DMS114 treated with DMSO at 0.1 percent for 48 hours (cell line): ENCODE measurements around the gene DOCK4.

Experiments used
- DNase-seq: peaks from one replicate; lab custom pipeline; 2025; ENCODE audit not compliant: unreplicated experiment; lab: John Stamatoyannopoulos, UW

DOCK4 gene

DNA sequence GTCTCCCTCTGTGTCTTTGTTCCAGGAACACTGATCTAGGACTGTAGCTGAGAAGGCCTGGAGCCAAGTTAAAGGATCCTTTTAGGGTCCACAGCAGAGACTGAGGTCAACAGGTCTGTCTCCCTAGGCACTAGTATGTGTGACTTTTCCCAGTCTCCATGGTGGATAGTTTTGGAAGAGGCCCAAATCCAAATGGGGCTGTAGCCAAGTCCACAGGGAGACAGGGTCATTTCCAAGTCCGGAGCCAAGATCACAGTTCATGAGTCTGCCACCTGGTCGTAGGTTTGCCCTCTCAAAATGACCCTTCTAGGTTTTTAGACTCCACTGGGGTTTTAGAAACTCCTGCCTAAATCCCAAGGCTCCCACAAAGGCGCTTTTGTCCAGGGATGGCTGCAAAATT lies 17.1 kb upstream of the DOCK4 start:
- DNase-seq: no peak

DNA sequence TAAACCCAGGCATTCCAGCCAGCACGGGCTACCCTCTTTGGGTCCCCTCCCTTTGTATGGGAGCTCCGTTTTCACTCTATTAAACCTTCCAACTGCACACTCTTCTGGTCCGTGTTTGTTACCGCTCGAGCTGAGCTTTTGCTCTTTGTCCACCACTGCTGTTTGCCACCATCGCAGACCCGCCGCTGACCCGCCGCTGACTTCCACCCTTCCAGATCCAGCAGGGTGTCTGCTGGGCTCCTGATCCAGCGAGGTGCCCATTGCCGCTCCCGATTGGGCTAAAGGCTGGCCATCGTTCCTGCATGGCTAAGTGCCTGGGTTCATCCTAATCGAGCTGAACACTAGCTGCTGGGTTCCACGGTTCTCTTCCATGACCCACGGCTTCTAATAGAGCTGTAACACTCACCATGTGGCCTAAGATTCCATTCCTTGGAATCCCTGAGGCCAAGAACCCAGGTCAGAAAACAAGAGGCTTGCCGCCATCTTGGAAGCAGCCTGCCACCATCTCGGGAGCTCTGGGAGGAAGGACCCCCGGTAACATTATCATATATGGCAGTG lies 14.8 kb upstream of the DOCK4 start:
- no peak for DNase-seq

DNA sequence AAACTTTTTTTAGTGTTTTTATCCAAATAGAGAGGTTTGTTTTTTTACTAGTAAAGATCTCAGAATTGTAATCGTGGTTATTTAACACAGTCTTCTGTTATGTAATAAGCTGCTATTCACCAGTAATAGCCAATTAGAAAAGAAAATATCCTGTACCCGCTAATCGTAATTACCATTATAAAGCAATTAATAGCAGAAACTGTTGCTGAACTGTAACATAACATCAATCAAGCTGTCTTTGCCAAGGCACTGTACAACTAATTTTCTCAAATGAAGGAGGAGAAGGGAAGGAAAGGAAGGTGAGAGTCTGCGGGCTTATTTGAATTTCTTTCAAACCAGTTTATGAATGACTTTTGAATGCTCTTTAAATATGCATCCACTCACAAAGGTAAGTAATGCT lies 9.6 kb upstream of the DOCK4 start:
- no peak for DNase-seq

DNA sequence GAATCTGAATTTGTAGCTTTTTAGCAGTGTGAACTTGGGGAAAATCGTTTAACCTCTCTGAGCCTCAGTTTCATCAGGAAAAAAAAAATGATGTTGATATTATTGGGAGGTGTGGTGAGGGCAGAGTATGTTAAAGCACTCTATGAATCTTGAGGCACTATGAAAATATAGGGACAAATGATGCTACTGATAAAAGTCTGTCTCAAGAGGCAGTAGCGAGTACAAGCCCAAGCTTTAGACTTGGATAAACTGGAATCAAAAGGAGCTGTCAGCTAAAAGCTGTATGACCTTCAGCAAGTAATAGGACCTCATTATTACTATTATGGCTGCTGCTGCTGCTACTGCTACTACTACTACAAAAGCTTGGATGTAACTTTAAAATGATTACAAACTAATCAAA lies 8.7 kb upstream of the DOCK4 start:
- no peak for DNase-seq

DNA sequence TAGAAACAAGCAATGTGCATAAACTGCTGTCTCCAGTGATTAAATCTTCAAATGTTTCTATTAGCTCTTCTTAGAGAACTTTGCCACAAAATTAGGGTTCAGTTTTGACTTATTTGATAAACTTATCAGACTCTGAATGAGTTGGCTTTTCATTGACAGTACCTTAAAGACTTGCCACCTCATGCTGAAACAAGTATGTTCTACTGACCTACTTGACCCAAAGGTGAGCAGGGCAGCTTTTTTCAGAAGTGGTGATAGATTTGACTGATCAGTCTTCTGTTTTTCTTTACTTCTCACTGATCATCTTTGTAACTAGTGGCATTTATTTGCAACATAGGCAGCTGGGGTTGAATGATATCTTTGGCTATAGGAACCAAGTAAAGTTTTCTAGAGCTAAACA lies 8.1 kb upstream of the DOCK4 start:
- no peak for DNase-seq

DNA sequence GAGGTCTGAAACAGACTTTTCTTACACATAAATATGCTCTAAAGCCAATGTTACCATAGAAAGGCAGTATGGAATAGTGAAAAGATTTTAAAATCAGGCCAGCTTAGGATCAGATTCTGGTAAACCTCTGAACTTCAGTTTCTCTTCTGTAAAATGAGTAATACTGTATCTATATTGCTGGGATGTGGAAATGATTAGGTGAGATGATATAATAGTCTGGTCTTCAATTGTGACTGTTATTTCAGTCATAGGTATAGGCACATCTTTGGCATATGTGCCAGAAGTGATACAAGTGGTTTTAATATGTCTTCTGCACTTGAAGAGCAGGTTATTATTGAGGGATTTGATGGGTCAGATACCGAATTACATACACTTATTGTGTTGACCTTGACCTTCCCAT lies 7.5 kb upstream of the DOCK4 start:
- DNase-seq: no peak

DNA sequence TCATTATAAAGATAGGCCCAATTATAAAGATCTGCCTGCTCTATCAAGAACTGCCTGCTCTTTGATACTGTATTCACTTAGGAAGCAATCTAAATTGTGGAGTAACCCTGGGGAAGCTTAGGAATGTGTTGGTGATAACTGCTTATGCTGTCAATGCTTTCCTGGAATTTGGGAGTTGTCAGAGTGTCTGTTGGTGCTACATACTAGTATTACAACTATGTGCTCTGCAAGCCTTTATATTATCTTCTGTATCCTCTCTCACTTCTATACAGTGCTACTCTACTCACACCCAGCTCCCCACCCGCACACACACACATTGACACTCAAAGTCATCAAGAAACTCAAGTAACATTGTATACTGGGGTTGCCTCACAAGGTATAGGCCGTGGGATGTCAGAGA lies 6.4 kb upstream of the DOCK4 start:
- DNase-seq: no peak

DNA sequence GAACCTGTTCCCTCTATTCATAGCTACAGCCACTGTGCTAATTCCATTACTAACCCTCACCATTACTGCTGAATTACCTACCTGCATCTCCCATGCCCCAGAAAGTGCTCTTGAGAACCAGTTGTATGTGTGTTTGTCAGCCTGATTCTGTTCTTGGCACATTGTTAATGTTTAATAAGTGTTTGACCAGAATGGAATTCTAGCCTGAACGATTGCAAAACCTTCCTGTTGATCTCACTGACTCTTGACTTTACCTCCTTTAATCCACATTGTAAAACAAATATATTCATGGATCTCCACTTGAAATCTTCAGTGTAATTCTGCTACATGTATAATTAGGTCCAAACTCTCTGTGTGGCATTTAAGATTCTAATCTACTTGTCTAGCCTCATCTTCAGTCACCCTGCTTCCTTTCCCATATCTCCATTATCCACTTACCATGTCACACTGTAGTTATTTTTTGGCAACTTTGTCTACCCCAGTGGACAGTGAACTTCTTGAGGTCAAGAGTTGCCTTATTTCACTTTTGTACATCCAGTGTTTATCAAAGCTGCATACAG lies 5.2 kb upstream of the DOCK4 start:
- no peak for DNase-seq

DNA sequence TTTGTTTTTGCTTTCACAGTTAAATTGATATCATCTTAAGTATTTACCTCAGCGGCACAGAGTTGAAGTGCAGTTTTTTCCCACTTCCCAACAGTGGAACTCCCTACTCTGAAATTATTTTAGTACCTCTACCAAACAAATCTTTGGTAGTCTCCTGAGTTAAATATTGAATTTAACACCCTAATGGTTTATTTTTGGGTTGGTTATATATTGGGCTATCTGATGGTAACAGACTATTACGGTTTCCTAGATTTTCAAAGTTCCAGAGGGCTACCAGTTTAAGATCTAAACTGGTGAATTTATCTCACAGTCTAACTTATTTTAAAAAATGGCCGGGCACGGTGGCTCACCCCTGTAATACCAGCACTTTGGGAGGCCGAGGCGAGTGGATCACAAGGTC lies 1.6 kb upstream of the DOCK4 start:
- DNase-seq: no peak

DNA sequence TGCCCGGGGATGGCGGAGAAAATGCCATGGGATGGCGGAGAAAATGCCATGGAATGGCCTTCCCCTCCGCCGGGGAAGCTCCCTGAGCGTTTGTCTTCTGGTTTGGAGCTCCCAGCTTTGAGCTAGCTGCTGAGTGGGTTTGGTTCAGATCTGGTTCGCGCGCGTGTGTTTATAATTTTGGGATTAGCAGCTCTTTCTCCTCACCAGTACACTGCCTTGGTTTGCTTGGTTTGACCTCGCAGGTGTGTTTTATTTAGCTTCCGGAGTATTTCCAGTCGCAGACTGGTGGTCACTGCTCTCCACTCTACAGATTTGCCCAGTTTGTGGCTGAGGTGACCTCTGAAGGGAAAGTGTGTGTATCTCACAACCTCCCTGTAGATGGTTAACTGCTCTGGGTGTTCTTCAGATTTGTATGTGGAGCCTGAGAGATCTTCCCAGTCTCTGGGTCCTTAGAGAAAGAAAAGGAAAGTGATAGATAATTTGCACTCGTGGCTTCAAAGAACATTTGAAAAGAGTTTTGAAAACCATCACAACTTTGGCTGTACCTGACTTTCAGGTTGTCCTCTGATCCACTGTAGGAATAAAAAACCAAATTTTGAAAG lies 893 bp upstream of the DOCK4 start:
- no peak for DNase-seq

DNA sequence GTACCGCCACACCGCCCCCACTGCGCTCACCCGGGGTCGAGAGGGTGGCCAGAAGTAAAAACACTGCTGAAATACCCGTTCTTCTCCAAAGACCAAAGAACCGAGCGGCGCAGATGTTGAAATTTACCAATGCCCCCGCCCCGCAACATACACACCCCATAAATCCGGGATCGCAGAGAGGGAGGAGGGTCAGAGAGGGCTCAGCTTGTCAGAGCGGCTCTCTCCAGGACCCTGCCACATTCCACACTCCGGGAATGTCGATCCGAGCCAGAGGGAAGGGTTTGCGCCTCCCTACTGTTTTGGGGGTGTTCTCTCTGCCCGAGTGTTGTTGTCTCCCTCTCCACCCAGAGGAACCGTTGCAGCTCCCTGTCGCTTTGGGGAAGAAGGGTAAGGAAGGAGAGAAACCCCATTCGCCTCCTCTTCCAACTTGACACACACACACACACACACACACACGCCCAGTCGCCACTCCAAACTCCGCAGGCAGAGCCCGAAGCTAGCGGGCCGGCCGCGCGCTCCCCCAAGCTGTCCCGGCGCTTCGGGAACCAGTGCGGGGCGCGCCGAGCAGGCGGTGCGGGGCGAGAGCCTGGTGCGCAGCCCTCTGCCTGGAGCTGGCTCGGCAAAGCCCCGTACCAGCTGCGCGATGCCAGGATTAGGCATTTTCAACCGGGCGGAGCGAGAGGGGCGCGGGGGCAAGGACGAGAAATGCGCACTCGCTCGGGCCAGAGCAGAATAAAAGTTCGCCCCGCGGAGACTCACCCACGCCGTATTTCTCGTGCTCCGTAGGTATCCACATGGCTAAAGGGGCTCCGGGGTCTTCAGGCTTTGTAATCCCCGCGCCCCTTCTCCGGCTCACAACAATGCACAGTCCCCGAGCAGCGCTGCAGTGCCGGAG lies 609 bp downstream of the DOCK4 start:
- DNase-seq: no peak

DNA sequence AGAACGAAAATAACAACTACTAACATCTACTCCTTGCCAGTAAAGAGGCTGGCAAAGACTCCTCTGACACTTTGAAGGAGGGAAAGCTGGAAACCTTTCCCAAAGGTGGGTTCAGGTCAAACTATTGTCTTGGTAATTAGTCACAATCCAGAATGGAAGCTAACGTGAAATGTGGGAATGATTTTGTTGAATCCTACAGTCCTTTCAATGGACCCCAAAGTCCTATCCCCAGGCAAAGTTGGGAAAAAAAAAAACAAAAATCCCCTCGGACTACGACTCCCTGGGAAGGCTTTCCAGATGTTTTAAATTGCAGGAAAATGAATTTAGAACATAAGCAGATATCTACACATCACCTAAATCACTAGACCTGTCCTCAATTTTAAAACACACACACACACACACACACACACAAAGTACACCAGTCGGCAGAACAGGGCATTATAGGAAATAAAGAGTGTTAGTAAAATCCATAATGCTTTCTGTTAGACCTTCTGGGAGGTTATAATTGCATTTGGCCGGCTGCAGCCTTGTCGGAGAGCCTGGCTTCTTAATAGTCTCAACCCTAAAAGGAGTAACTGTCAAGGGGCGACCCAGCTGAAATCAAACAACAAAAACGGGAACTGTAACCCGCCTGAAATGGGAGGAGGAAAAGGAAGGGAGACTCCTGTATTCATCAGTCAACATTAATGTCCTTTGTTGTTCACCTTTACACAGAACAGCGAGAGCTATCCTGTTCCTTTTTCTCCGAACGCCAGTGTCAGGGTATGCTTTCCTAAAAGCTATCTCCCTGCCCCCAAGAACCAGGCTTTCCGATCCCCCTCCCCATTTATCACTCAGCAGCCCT lies 1.5 kb downstream of the DOCK4 start:
- peak; percentile 10 for DNase-seq

DNA sequence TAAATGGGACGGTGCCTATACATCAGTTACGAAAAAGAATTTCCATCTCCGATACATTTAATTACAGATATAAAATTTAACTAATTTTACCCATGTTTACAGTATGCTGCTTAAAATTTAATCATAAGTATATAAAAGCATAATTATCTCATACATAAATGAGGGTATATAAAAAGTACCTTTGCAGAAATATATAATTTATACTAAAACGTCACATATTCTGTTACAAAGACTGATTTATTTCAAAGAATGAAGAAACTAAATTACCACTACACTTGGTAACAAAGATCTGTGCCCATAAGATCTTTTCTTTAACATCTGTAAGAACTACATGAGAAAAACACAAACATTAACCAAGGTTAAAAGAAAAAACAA lies 2.8 kb downstream of the DOCK4 start:
- DNase-seq: no peak

DNA sequence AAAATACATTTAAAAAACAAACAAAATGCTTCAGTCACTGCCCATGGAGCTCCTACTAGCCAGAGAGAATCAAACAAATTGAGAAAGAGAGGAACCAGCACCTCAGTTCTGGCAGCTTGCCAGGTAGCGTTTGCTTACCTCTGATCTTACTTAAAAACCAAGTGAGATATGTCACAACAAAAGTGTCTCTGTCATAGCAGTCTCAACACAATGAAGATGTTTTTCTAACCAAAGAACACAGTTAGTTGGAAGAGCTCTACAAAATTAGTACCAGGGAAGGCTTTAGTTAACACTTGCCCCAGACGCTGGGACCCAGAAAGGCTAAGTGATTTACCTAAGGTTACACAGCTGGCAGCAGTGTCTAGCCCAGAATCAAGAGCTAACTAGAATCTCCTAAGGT lies 3.4 kb downstream of the DOCK4 start:
- DNase-seq: no peak

DNA sequence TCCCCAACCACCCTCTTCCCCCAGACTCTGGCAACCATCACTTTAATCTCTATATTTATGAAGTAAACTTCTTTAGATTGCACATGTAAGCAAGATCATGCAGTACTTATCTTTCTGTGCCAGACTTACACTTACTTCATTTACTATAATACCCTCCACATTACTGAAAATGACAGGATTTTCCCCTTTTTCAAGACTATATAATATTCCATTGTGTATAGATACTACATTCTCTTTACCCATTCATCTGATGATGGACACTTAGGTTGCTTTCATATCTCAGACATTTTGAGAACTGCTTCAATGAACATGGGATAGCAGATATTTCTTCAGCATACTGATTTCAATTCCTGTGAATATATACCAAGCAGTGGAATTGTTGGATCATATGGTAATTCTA lies 4.4 kb downstream of the DOCK4 start:
- no peak for DNase-seq

DNA sequence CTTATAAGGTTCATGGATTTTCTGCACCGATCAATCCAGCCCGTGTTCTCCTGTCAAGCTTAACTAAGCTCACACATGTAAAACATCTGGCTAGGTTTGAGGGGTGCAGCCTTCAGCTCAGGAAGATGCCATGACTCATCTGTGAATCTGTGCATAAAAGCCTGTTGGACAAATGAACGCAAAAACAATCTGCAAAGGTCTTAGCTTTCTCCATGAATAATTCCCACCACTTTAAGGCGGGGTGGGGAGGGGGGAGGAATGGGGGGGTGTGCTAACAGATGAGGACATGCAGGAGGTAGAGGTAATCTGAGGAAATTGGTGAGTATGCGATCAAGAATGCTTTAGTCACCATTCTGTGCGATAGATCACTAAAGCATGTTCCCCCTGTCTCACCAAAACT lies 4.8 kb downstream of the DOCK4 start:
- no peak for DNase-seq

DNA sequence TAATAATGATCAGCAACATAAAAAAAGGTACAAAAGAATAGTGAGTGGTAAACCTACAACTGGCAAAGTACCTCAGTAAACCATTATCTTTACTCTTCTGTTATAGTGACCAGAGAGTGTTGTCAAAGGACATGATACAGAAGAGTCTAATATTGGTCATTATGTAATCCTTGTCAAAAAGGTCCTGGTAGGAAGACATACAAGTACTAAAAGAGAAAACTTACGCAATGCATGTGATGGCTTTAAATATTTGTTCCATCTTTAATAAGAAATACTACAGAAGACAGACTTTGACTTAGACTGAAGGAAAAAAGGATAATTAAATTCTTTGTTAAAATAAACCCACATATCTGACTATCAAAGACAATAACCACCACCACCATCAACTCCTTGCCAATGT lies 6.5 kb downstream of the DOCK4 start:
- no peak for DNase-seq

DNA sequence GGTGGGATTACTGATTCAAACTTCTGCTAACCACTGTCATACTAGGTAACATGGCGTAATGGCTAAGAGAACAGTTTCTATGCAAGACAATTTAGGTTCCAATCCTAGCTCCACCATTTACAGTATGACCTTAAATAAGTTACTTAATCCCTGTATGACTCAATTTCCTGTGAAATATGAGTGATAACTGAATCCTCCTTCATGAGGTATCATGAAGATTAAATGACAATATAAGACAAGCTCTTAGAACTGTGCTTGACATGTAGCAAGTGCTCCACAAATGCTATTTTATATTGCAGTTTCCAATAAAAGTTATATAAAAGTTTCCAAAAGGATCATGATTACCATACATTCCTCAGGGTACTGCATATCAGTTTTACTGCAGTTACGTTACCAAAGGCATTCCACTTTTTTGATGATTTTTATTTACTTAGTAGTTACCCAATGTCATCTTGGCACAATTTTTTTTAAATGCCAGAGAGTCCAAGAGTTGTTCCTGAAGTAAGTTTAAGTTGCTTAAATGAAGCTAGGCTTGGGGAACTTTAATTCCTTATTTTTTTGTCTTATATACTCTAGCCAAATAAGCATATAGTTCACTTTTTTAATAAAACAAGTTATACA lies 7.1 kb downstream of the DOCK4 start:
- DNase-seq: no peak

DNA sequence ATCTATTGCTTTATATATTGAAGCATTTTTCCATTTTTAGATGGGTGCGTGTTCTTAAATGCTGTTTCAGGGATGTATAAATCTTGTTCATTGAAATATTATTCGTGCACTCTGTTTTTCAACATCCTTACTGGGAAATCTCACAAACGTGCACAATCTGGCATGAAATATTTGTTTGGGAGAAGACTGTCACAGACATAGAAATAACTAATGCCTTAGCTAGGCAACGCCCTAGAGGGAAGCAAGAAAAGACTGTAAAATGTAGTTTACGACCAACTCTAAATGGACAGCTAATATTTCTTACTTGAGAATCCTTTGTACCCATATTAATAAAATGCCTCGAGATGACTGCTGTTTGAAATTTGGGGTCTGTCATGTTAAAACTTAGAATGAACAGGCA lies 8.9 kb downstream of the DOCK4 start:
- DNase-seq: no peak

DNA sequence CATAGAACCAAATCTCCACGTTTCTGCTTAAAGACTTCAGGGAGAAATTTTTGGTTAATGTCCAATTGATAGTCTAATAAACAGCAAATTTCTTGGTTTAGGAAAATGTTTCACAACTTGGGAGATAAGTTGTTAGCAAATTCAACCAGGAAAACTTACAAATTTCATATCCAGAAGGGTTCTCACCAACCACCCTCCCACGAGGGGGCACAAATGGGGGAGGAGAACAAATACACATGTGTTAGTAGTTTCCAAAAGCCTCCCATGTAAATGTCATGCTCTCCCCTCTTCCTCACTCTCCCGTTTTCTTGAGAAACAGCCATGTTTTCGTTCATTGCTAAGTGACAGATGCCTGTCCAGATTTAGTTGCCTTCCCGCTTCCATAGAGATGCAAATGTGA lies 10.5 kb downstream of the DOCK4 start:
- no peak for DNase-seq

DNA sequence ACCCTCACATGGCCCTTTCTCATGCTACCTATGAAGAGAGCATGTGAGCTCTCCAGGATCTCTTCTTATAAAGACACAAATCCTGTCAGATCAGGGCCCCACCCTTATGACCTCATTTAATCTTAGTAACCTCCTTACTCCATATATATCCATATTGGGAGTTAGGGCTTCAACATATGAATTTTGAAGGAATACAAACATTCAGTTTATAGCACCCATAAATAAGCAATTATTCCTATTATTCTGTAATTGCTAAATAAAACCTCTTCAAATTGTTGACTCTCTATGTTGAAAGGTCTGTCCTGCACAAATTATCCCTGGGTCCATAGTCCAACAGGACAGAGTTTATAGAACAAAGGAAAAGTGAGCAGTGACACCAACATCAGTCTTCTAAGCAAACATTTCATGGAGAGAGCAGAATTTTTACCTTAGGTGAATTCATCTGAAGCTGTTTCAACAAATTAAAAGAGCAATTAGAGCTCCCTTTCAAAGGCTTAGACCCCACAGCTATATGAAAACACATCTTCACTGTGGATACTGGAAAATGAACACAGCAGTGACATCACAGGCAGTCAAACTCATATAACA lies 12.2 kb downstream of the DOCK4 start:
- DNase-seq: no peak
